Dermis microvascular lymphatic vessel endothelial cell (primary cell): ENCODE measurements around the gene KHK. TPM values are rescaled to one million over a fixed set of nuclear protein-coding genes. Genes with fewer than 3 reads are reported as not detected.
A peak's percentile ranks its signal among the peaks of the same experiment; 100 is the strongest.
"Not testable (repeated sequence)": the region's sequence is repeated elsewhere in the genome, so short reads cannot be mapped to it uniquely, and the experiment has no call there.

Source experiments
- DNase-seq, 2 donors: peaks; one replicate each; pipeline versions ENCODE4 v3.0.0 to v3.0.0-alpha.2; 2010; ENCODE audit warnings: low read depth in 2 of 2
- total RNA-seq: library from RNA; depleted of rRNA; stranded (reverse); fragments of >200 nt; gene quantifications from 2 replicates; pipeline ENCODE4 v1.2.1, GENCODE V29; 2014

Gene KHK
- total RNA-seq, 1 donor from 2014 or later: 3.2 TPM

DNA sequence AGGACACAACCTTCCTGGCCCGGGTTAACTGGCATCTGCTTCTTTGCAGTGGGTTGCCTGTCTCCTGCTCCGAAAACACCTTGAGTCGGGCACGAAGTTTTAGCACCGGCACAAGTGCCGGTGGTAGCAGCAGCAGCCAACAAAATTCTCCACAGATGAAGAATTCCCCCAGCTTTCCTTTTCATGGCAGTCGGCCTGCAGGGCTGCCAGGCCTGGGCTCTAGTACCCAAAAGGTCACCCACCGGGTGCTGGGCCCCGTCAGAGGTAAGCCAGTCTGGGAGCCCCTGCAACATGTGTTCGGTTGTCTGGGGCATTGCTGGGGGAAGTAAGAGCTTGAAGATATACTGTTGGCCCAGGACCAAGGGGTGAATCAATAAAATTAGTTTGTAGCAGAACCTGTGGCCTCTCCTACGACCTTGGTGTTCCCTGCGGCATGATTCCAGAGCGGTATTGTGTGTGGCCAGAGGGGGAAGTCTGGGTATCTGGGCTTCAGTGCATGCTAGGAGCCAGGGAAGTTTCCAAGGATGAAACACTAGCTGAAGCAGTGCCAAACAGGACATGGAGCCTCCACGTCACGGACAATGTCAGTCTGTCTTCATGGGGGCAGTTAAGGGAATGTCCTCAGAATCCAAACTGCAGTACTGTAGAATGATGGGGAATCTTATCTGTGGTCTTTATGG, 27.3 kb upstream of the KHK start:
- DNase-seq: peak; percentile 17 to 67

DNA sequence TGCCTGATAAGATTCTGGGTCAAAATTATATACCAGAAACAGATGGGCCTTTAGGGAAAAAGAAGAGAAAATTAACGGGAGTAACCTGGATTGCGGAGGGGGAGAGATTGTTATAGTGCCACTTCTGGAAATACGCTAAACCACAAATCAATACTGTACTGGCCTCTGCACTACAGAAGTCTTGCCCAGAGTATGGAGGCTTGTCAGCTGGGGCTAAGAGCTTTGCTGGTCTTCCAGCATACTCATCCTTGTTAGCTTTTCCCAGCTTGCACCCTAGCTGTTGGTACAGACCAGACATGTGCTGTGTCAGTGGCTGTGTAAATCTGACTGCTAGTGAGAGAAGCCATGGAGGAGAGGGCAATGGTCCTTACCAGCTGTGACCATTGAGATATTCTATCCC, 26.2 kb upstream of the KHK start:
- DNase-seq: no peak

DNA sequence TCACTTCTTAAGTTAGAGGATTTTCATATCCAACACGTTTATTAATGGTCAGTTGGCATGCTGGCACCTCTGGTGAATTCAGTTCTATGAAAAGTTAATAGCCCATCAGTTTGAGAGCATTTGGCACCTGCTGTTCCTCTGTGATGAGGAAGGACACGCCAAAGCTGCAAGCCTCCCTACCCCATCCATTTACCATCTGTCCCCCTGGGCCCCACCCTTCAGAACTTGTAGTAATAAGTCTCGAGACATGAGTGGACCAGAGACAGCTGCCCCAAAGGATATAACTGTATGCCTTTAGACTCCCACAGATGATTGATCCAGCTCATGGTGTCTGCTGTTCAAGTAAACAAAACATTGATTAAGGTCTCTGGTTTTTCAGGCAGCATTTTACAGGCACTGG, 21.4 kb upstream of the KHK start:
- no peak for DNase-seq

DNA sequence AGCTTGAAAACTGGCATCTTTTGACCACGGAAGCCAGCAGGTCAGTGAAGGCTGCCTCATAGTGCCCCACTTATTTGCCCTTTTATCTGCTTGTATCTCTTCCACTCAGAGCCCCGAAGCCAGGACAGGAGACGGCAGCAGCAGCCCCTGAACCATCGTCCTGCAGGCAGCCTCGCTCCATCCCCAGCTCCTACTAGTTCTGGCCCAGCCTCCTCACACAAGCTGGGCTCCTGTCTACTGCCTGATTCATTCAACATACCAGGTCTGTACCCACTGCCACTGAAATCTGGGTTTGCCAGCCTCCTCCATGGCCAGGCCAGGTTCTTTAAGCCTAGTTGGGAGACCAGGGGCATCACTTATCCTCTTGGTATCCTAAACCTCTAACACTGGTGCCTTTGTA, 19.2 kb upstream of the KHK start:
- no peak for DNase-seq

DNA sequence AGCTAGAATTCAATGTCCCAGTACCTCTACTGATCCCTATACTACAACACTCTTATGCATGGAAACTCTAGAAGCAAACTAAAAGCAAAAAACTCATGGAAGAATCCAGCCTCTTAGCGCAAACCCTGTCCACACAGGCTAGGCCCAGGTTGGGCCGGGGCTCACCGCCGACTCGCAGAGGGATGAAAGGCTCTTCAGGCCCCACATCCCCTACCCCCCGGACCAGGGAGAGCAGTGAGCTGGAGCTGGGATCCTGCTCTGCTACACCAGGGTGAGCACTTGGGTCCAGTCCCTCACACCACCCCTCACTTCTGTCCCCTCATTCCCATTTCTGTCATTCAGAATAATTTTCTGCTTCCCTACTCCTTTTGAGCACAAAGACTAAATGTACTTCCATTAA, 17.1 kb upstream of the KHK start:
- DNase-seq: no peak

DNA sequence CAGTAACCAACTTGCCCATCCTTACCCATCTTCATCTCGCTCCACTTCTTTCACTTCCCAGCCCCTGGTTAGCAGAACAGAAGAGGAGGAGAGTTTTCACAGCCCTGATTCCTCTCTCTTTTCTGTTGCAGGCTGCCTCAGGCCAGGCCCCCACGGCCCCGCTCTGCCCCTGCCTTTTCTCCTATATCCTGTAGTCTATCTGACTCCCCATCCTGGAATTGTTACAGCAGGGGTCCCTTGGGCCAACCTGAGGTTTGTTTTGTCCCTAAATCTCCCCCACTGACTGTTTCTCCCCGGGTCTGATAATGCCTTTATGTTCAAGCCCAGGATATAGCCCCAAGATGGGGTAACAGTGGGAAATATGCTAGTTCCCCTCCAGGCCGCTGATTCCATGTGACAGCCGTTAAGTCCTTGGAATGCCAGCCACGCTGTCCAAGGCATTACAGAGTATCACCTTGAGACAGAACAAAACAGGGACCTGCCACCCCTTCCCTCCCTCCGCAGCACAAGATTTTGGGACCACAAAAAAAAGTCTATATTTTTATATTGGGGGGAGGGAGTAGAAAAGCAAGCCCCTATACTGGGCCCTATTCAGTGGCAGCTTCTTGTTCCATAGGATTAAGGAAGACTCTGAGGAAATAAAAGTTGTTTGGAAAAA, 16.5 kb upstream of the KHK start:
- no peak for DNase-seq

DNA sequence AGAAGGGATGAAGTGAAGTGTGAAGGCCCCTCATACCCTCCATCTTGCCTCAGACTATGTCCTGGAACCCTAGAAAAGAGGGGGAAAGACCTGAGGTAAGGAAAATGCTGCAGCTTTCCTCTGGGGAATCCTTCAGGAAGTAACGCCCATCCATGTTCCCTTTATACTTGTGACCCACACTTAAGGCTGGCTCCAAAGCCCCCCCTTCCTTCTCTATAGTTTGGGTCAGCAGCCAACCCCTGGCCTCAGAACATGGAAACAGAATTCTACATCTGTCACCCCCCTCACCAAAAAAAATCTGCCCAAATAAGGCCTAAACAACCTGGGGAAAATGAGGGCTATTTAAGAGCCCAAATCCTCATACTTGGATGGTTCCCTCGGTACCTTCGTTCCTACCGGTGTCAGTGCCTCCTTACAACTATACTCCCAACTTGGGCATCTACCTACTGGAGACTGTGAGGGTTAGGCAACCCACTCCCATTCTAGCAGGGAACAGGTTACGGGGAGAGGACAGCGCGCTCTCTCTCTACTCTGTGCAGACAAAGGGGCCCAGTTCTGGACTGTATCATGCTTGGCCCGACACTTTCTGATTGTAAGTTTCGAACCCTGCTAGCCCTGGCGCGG, 15.8 kb upstream of the KHK start:
- peak in 1 of 2 donors; percentile 15 for DNase-seq

DNA sequence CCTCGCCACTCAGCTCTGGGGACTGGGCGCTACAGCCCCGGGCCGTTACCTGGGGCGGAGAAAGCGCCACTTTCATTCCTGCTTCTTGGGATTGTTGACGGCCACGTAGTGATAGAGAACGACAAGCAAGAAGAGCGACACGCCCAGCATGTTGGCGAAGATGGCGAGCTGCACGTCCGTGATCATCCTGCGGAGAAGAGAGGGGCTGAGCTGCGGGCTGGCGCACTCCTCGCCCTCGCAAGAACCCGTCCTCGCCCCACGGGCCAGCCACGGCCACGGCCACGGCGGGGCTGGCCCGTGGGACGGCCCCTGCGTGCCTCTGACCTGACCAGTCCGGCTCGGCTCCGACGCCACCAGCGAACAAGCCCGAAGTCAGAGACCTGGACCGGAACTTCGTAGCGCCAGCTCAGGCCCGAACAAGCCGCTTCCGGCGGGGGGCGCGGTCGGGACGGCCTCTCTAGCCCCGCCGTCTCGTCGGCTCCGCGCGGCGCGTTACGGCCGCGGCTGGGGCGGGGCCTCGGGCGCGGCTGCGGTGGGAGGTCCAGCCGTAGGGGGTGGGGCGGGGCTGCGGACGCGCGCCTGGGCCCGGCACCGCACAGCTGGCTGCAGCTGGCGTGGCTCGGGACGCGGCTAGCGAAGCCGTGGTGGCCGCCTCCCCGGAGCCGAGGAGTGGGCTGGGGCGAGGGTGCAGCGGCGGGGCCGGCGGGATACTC, 15.1 kb upstream of the KHK start, which contains the start of gene OST4:
OST4 (minus strand) TSS at position 378 of the 713 bp plus-strand sequence.
- DNase-seq: peak; percentile 76 to 94

DNA sequence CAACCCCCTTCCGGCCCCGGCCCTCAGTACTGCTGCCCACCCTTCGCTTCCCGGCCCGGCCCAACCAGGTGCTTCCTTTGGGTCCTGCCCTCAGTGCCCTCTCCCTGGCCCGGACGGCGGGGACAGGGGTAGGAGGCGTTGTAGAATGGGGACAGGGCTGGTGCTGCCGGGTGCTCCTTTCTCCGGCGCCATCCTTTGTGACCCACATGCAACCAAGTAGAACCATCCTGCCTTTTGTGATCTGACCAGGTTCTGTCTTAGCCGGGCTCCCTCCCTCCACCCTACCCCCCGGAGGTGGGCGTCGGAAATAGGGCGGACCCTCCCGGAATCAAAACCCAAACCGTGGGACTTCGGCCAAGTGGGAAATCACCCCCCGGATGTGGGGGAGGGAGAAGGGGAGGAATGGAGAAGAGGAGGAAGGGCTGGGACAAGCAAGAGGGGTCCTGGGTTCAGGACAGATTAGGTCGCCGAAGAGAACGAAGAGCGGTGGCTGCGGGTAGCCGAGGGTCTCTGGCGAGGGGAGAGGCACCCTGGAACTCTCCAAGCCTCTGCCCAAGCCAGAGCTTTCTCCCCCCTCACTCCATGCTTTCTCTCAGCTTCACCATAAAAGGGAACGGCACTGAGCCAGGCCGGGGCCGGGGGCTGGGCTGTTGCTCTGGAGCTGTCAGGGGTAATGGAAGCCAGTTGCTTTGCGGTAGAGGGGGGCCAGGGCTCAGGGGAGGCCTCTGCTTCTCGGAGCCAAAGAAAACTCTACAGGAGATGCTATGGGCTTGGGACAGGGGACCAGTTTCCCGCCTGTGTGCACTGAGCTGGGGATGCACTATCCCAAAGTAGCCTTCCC, 14.4 kb upstream of the KHK start:
- DNase-seq: peak; percentile 10 to 20

DNA sequence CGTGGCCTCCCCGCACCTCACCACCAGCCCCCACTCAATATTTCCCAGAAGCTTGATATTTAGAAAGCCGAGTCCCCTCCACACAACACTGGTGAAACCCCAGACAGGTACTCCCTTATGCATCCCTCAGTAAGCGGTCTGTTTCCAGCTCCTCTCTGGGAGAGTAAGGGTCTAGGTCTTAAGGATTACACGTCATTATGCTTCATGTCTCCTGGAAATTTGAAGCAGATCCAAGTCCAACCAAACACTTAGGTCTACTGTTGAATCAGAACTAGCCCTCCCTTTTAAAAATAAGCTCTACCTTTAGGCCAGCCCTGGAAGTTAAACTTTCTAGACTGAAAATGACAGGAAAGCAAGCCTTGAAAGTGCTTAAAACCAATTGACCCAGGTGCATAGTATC, 13.7 kb upstream of the KHK start:
- no peak for DNase-seq

DNA sequence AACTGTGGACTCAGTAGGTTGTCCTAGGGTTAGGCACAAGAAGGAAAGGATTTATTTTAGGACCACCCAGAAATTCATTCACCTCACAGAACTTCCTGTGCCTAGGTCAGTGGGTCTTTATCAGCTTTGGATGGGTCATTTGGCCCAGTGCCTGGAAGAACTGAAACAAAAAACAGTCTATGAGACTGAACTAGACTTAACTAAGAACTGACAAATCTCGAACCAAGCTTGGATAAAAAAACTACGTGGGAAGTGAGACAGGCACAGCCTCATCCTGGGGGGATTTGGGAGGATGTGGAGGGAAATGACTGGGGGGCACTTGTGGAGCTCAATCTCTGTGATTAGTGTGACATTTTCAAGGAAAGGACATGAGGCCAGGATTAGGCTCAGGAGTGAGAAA, 12.8 kb upstream of the KHK start:
- no peak for DNase-seq

DNA sequence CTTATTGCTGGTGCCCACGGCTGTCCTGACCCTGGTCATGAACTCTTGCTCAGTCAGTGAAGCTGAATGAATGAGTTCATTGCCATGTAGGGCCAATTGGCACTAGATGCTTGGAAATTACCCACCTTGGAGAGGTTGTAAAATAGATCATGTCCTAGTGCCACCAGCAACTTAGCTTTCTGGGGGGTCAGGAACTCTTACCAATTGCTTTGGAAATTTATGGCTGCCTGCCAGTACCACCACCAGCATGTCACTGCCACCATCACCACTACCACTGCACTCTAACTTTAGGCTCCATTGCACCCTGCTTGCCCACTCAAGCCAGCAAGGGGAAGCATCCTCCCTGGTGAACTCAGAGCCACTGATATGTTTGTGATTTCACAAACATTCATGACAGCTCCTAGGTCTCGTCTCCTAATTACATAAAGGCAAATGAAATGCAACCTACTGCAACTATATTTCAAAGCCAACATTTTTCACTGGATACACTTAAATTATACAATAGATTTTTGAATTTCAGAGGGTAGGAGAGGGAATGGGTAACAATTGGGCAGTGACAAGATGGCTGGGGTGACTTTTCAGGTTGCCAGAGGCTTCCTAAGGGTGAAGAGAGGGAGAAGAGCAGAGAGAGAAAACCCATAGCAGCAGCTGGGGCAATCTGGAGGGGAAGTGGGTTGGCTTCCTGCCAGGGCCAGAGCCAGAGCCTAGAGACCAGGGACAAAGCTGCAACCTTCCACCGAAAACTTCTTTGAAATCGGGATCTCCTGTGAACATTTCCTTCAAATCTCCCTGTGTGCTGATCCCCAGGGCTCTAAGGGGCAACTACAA, 11.6 kb upstream of the KHK start:
- peak; percentile 15 to 53 for DNase-seq

DNA sequence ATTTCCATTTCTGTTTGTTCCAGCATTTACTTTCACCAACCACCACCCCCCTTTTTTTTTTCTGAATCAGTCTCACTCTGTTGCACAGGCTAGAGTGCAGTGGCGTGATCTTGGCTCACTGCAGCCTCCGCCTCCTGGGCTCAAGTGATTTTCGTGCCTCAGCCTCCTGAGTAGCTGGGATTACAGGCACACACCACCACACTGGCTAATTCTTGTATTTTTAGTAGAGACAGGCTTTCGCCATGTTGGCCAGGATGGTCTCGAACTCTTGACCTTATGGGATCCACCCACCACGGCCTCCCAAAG, 11.1 kb upstream of the KHK start:
- not testable (repeated sequence) for DNase-seq

DNA sequence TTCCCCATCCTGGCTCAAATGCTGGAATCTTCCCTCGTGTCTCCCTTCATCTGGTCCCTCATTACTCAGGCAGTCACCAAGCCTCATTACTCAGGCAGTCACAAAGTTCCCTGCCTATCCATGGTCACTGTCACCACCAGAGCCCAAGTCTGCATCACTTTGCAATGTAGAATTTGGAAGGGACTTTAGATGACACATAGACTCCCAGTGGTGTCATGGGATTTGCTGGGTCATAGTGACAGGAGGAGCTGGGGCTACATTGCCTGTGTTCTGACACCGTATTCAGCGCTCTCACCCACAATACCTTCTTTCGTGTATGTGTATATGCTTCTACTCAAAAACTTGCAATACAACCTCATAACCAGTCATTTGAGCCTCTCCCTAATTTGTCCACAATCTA, 10.2 kb upstream of the KHK start:
- no peak for DNase-seq

DNA sequence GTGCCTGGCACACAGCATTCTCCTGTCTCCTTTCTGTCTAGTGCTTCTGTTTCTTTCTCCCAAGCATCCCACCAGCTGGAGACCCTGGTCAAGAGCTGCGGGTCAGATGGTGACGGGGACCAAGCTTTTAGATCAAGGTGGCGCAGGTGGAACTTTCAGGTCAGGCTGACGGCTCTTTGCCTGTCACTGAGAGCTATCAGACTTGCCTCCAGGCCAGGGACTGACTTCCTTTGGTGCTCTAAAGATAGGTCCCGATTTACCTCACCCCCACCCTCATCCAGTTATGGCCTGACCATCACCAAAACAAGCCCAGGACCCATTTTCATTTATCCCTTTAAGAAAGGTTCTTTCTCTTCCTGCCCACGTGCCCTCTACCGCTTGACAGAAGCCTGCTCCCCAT, 9.3 kb upstream of the KHK start:
- no peak for DNase-seq

DNA sequence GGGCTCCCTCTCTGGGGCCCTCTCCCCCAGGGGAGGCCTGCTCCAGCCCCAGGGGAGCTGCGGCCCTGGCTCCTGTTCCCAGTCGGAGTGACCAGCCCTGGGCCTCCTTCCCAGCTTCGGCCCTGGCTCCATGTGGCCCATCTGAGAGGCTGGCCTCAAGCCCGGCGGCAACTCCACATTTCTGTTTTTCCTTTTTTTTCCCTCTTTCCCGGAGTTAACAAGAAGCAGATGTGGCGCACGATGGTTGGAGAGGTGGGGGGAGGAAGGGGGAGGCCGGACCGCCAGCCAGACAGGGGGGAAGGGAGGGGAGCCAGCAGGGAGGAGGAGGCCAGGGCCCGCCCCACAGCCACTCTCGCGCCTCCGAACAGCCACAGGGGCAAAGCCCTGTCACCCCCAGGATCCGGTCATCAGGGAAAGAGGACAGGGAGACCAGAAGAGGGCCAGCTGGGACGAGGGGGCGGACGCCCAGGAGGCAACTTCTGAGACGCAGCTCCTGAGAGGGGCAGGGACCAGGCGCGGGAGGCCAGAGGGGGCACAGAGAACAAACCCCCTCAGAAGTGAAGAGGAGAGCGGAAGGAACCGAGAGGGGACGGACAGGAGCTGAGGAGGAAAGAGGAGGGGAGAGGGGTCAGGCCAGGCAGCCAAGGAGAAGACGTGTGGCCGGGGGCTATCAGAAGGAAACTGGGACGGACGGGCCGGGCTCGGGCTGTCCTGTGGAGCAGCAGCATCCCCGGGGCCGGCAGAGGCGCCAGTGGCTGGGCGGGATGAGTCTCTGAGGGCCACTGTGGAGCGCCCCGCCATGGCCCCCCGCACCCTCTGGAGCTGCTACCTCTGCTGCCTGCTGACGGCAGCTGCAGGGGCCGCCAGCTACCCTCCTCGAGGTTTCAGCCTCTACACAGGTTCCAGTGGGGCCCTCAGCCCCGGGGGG, 8.0 kb upstream of the KHK start, which contains the start of gene EMILIN1:
EMILIN1 (plus strand) TSS at position 349 of the 928 bp plus-strand sequence; CDS start at position 800, 451 bp downstream.
- DNase-seq: peak; percentile 24 to 26

DNA sequence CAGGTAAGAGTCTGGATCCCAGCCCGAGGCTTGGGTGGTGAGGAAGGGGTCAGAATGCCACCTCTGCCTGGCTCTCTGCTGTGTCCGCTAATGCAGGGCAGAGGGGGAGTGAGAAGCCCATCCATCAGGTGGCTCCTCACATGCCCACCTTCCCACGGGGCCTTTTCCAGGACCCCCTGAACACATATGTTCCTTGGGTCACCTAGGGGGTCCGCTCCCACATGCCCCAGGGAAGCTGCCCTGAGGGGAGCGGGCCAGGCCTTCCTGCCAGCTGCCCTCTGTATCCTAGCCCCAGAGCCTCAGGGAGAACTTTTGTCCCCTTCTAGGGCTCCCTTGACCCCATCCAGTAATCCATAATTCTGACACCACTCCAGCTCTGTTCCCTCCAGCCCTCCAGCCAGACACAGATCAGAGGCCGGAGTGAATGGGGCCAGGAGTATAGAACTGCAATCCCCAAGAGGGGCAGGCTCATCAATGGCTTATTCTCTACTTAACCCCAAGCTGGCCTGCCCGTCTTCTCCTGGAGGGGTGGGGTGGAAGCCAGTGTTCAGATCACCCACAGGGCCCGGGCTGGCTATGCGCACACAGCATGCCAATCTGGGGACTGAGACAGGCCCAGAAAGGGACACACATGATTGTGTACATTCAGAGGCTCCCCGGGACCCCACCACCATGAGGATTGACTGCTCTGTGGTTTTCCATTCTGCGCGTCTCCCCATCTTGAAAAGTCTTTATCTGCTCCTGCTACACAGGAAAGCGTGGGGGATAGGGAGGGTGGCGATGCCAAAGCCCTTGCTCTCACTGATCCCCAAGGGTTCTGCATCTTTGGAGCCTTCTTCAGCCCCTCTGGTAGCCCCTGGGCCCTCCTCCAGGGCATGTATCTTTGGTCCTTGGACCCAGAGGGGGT, 7.1 kb upstream of the KHK start:
- no peak for DNase-seq

DNA sequence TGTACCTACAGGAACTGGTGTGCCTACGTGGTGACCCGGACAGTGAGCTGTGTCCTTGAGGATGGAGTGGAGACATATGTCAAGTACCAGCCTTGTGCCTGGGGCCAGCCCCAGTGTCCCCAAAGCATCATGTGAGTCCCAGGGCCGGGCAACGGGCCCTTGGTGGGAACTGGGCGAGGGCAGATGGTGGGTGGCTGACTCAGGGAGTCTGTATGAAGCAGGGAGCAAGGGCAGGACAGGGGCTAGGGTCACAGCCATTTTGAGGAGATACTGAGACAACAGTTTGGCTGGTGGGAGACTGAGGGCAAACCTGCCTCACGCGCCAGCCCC, 6.5 kb upstream of the KHK start:
- no peak for DNase-seq

DNA sequence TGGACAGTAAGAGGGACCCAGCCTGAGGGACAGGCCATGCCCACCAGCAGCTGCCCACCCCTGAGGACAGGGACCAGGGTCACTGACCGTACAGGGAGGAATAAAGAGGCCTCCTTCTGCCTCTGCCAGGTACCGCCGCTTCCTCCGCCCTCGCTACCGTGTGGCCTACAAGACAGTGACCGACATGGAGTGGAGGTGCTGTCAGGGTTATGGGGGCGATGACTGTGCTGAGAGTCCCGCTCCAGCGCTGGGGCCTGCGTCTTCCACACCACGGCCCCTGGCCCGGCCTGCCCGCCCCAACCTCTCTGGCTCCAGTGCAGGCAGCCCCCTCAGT, 6.0 kb upstream of the KHK start:
- no peak for DNase-seq
